Upper lobe of left lung (tissue), 4 donors: ENCODE data around the gene CCL11.

Source experiments
- POLR2A ChIP-seq, 4 donors: fragments of 450-650 bp; IDR thresholded peaks; one replicate each; pipeline ENCODE4 v1.5.1; 2016 to 2017; ENCODE audit warnings: antibody characterized with exemption in 4 of 4, mild to moderate bottlenecking in 2 of 4
- POLR2AphosphoS5 ChIP-seq, 2 donors: sonication (generic); formaldehyde crosslinking; IDR thresholded peaks; one replicate each; pipeline ENCODE4 v1.5.1; 2017; ENCODE audit warnings: antibody characterized with exemption in 2 of 2
- TF ChIP-seq, protein P1 (sequence below), 6 experiments: fragments of 450-650 bp in 4 of 6; fragments of 200-600 bp in 2 of 6; sonication (generic) in 2 of 6; IDR thresholded peaks; one replicate each; pipeline ENCODE4 v1.5.1; 2016 to 2019; ENCODE audit warnings: antibody characterized with exemption in 6 of 6

DNA sequence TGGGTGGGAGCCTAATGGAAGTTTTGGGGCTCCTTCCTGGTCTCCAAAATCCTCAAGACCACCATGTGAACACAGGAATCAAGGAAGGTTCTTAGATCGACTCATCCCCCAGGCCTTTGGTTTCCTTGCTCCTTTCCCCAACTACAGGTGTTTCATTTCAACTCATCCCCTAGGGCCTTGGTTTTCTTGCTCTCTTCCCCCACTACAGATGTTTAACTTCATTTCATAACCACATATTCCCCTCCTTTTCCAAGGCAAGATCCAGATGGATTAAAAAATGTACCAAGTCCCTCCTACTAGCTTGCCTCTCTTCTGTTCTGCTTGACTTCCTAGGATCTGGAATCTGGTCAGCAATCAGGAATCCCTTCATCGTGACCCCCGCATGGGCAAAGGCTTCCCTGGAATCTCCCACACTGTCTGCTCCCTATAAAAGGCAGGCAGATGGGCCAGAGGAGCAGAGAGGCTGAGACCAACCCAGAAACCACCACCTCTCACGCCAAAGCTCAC, at the start of gene CCL11:
- TF ChIP-seq, protein P1, sequence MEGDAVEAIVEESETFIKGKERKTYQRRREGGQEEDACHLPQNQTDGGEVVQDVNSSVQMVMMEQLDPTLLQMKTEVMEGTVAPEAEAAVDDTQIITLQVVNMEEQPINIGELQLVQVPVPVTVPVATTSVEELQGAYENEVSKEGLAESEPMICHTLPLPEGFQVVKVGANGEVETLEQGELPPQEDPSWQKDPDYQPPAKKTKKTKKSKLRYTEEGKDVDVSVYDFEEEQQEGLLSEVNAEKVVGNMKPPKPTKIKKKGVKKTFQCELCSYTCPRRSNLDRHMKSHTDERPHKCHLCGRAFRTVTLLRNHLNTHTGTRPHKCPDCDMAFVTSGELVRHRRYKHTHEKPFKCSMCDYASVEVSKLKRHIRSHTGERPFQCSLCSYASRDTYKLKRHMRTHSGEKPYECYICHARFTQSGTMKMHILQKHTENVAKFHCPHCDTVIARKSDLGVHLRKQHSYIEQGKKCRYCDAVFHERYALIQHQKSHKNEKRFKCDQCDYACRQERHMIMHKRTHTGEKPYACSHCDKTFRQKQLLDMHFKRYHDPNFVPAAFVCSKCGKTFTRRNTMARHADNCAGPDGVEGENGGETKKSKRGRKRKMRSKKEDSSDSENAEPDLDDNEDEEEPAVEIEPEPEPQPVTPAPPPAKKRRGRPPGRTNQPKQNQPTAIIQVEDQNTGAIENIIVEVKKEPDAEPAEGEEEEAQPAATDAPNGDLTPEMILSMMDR (IDR thresholded peaks at IDR 0.05): no peak
- TF ChIP-seq POLR2AphosphoS5 (IDR thresholded peaks at IDR 0.05) (no peak), POLR2A (IDR thresholded peaks at IDR 0.05) (no peak)
